SHP77 (cell line): ENCODE results near the gene FKBP8.

Experiments
- DNase-seq, 2 experiments: peaks; one replicate each; lab custom pipeline; 2025; lab: John Stamatoyannopoulos, UW

The FKBP8 gene

DNA sequence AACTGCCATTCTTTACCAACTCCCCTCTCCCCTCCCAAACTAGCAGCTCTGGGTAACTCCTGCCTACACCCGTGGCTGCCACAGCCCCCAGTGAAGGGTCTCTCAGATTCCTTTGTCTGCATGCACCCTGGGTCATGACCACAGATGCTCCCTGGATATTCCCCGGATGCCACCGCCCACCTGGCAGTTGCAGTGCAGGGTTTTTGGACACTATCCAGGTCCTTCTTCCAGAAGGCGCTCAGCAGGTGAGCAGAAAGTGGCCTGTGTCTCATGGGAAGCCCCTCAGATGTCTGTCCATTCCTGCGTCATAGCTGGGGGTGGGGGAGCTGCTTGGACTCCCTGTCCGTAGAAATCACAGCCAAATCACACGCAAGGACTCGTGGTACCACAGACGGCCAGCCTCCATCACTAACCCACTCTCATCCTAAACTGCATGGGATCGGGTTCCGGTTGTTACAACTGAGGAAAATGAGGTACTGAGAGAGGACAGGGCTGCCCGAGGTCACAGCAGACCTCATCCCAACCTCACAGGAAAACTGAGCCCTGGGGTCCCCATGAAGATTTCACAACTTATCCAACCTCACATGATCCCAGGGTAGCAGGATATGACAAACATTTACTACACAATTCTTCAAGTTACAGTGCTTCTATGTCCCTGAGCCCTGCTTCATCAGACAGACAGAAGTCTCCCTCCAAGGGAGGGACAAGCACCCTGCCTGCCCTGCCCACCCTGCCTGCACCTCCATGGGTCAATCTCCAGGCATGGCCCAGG lies 60.1 kb downstream of the FKBP8 start:
- DNase-seq: peak; percentile 79 to 89
